Smooth muscle cell of the pulmonary artery (primary cell): ENCODE data around the gene IDUA. TPM values are rescaled to one million over a fixed set of nuclear protein-coding genes. Genes with fewer than 3 reads are reported as not detected.

Experiments used
- total RNA-seq: library from RNA; depleted of rRNA; stranded (reverse); fragments of >200 nt; gene quantifications from 2 replicates; pipeline ENCODE4 v1.2.3, GENCODE V29; 2014

Gene IDUA
- 16.9 and 46.4 TPM in 2 replicates for total RNA-seq

GRCh38 chr4:986879-987623, at the start of gene IDUA:
IDUA (plus strand) TSS chr4:987044; CDS start chr4:987085, 41 bp downstream.

GRCh38 chr4:973431-974397, 13.1 kb upstream of the IDUA start, which contains the start of gene DGKQ:
DGKQ (minus strand) TSS chr4:973569; CDS start chr4:973482, 87 bp downstream.

GRCh38 chr4:993111-994029, 6.5 kb downstream of the IDUA start, which contains the start of gene SLC26A1:
SLC26A1 (minus strand) TSS chr4:993404; CDS start chr4:991703, 1,701 bp downstream.

GRCh38 chr4:1011022-1011665, 24.3 kb downstream of the IDUA start, which contains the start of gene FGFRL1:
FGFRL1 (plus strand) TSS chr4:1011626; CDS start chr4:1012486, 860 bp downstream.

Other genes with a start within 250 kb of the IDUA start
- not detected in 2 replicates for gene CPLX1, start 160.9 kb upstream of the IDUA start, total RNA-seq
- gene GAK, start 54.7 kb upstream of the IDUA start, total RNA-seq: 60.1 and 76.6 TPM in 2 replicates
- gene TMEM175, start 54.6 kb upstream of the IDUA start, total RNA-seq: 23.7 and 26.1 TPM in 2 replicates
- 15.3 and 31.5 TPM in 2 replicates for gene DGKQ, start 13.5 kb upstream of the IDUA start, total RNA-seq
- 0.13 and 0.30 TPM in 2 replicates for gene SLC26A1, start 6.4 kb downstream of the IDUA start, total RNA-seq
- 29.3 and 97.7 TPM in 2 replicates for gene FGFRL1, start 24.6 kb downstream of the IDUA start, total RNA-seq
- 2.5 and 15.3 TPM in 2 replicates for gene RNF212, start 126.5 kb downstream of the IDUA start, total RNA-seq
- gene SPON2, start 185.5 kb downstream of the IDUA start, total RNA-seq: 5.5 and 7.2 TPM in 2 replicates